A549 treated with GW870086 at 1 μM for 4 hours (cell line): ENCODE results near the gene LRATD1. TPM values are rescaled to one million over a fixed set of nuclear protein-coding genes. Genes with fewer than 3 reads are reported as not detected.

ENCODE experiments used
- total RNA-seq: library from RNA; stranded (reverse); fragments of 200-300 nt; extraction: Qiagen RNA extraction; gene quantifications from 5 replicates; pipeline ENCODE4 v1.2.3, GENCODE V29; 2022; ENCODE audit warnings: low read depth

The LRATD1 gene
- 0.02 to 0.09 TPM (median 0.05 TPM) in 4 of 5 replicates, not detected in the other for total RNA-seq

DNA sequence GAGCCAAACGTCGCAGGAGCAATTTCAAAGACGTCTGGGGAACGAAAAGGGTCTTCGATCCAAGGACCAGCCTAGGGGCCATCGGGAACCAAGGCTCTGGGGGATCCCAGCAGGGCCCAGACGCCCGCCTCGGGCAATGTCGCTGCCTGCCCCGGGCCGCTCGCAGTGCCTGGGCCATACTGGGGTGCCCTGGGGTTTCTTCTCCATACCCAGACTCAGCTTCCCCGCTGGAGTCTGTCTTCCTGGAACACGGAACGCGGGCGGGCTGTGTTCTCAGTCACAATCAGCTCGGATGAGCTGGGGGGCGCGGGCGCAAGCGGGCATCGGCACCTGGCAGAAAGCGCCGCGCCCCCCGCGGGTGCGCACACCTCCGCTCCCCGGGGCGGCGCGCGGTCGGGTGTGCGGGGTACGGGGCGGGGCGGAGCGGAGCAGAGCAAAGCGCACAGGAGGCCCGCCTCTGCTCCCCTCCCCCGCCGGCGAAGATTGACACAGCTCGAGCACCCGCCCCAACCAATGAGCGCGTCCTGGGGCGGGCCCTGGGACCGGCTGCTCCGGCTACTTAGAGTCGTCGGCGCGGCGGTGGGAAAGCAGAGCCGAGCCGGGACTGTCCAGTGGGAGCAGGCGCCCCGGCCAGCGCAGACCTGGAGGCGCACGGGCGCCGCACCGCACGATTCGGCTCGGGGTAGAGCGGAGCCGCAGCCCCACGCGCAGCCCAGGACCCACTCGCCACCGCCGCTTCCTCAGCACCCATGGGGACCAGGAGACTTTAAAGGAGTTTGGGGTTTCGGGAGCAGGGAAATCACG, at the start of gene LRATD1:
Gene LRATD1 (plus strand): TSS at position 585 of the 804 bp plus-strand sequence. CDS start 1,263 bp downstream, outside the sequence.

